ENCODE data around the gene PIGL.

DNA sequence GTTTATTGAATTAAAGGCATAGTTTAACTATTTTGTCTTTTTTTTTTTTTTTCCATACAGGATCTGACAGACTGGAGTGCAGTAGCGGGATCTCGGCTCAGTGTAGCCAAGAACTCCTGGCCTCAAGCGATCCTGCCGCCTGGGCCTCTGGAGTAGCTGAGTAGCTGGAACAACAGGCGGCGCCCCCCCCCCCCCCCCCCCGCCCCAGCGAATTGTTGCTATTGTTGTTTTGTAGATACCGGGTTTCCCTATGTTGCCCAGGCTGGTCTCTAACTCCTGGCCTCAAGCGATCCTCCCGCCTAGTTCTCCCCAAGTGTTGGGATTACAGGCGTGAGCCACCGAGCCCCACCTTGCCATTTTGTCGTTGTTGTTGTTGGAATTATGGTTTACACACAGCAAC is 137.6 kb downstream of the PIGL start:
- TF ChIP-seq, protein P1, sequence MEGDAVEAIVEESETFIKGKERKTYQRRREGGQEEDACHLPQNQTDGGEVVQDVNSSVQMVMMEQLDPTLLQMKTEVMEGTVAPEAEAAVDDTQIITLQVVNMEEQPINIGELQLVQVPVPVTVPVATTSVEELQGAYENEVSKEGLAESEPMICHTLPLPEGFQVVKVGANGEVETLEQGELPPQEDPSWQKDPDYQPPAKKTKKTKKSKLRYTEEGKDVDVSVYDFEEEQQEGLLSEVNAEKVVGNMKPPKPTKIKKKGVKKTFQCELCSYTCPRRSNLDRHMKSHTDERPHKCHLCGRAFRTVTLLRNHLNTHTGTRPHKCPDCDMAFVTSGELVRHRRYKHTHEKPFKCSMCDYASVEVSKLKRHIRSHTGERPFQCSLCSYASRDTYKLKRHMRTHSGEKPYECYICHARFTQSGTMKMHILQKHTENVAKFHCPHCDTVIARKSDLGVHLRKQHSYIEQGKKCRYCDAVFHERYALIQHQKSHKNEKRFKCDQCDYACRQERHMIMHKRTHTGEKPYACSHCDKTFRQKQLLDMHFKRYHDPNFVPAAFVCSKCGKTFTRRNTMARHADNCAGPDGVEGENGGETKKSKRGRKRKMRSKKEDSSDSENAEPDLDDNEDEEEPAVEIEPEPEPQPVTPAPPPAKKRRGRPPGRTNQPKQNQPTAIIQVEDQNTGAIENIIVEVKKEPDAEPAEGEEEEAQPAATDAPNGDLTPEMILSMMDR (conservative IDR thresholded peaks at IDR 0.05; ENCODE audit: low read depth, low read length), result no peak
- no peak for TF ChIP-seq CEBPB (IDR thresholded peaks at IDR 0.05; ENCODE audit: low read depth, low read length)
